ENCODE measurements around the gene RETREG2. TPM values are rescaled to one million over a fixed set of nuclear protein-coding genes. Genes with fewer than 3 reads are reported as not detected.

RETREG2 gene
- total RNA-seq, 4 donors from 2014 or later: 37.8 to 226 (median 102) TPM

- Histone ChIP-seq H3K9me3 (no peaks in the 10 kb centered on the region), H3K27me3 (no peaks in the 10 kb centered on the region), H3K27ac (peak overlapping the region; percentile 93 to 98 (median 96)), H3K4me3 (peak overlapping the region in 3 of 4 donors; percentile 48 to 74 (median 59)), H3K4me1 (peaks cover 4 to 14% (median 7%) of the 10 kb centered on the region in 4 donors), H3K36me3 (peaks cover 0 to 14% (median 4%) of the 10 kb centered on the region in 4 donors)
- in situ Hi-C loops (cut with MboI; ENCODE audit: low pct_ligation_motif_present in 1 of 4, low pct_unique_long_range_greater_than_20kb in 1 of 4, low sequenced_read_pairs in 3 of 4): loop anchor here in 2 of 4 donors (10.0 to 25.0 kb wide), 2 partner anchors 54 to 126 kb away; partner anchors contain the start of genes ABCB6 (in 1 of the 2) and DNAJB2 (in 1 of the 2)
- no peak for DNase-seq
- 68 to 72% methylated on average over 4 of the region's 4 CpGs for WGBS, 2 donors (ENCODE audit: low coverage in 1 of 2)
- TF ChIP-seq POLR2AphosphoS5 (IDR thresholded peaks at IDR 0.05) (no peak), CTCF (IDR thresholded peaks at IDR 0.05) (no peak), EP300 (IDR thresholded peaks at IDR 0.05; ENCODE audit: low read depth) (no peak), POLR2A (IDR thresholded peaks at IDR 0.05) (no peak)
- intact Hi-C loops (cut with DNase I; ENCODE audit: low total_unique reads): loop anchor here (5.0 to 10.0 kb wide), 2 partner anchors 64 to 131 kb away; partner anchors contain the start of genes ANKZF1 and ATG9A
Observed at GRCh38 chr2:219161097-219161496, 17.0 kb upstream of the RETREG2 start.

GRCh38 chr2:219163156-219163555 is 14.9 kb upstream of the RETREG2 start:
- TF ChIP-seq EP300 (IDR thresholded peaks at IDR 0.05; ENCODE audit: low read depth) (no peak), POLR2AphosphoS5 (IDR thresholded peaks at IDR 0.05) (no peak), CTCF (IDR thresholded peaks at IDR 0.05) (no peak), POLR2A (IDR thresholded peaks at IDR 0.05) (no peak)
- no peaks in the 10 kb centered on the region for H3K9me3 ChIP-seq
- intact Hi-C loops (cut with DNase I; ENCODE audit: low total_unique reads): loop anchor here (5.0 to 10.0 kb wide), 2 partner anchors 62 to 129 kb away; partner anchors contain the start of genes ANKZF1 and ATG9A
- WGBS, 2 donors (ENCODE audit: low coverage in 1 of 2): 92 to 100% methylated on average over 3 to 6 of the region's 6 CpGs
- peaks cover 4 to 14% (median 7%) of the 10 kb centered on the region in 4 donors for H3K4me1 ChIP-seq
- no peak for DNase-seq
- no peak overlapping the region for H3K4me3 ChIP-seq
- no peaks in the 10 kb centered on the region for H3K36me3 ChIP-seq
- H3K27me3 ChIP-seq: no peaks in the 10 kb centered on the region
- no peak overlapping the region for H3K27ac ChIP-seq
- in situ Hi-C loops (cut with MboI; ENCODE audit: low pct_ligation_motif_present in 1 of 4, low pct_unique_long_range_greater_than_20kb in 1 of 4, low sequenced_read_pairs in 3 of 4): loop anchor here in 2 of 4 donors (10.0 to 25.0 kb wide), 2 partner anchors 52 to 124 kb away; partner anchors contain the start of genes ABCB6 (in 1 of the 2) and DNAJB2 (in 1 of the 2)

- no peak for DNase-seq
- Histone ChIP-seq H3K4me1 (peaks cover 0 to 12% (median 3%) of the 10 kb centered on the region in 4 donors), H3K4me3 (no peak overlapping the region), H3K9me3 (no peaks in the 10 kb centered on the region), H3K36me3 (no peaks in the 10 kb centered on the region), H3K27me3 (no peaks in the 10 kb centered on the region), H3K27ac (no peak overlapping the region)
- in situ Hi-C loops (cut with MboI; ENCODE audit: low pct_ligation_motif_present in 1 of 4, low pct_unique_long_range_greater_than_20kb in 1 of 4, low sequenced_read_pairs in 3 of 4): loop anchor here in 2 of 4 donors (10.0 to 25.0 kb wide), 2 partner anchors 50 to 122 kb away; partner anchors contain the start of genes ABCB6 (in 1 of the 2) and DNAJB2 (in 1 of the 2)
- intact Hi-C loops (cut with DNase I; ENCODE audit: low total_unique reads): loop anchor here (10.0 kb wide), 1 partner anchor 60 kb away; the partner anchor contains the start of genes ANKZF1 and ATG9A
- TF ChIP-seq CTCF (IDR thresholded peaks at IDR 0.05) (no peak), EP300 (IDR thresholded peaks at IDR 0.05; ENCODE audit: low read depth) (no peak), POLR2AphosphoS5 (IDR thresholded peaks at IDR 0.05) (no peak), POLR2A (IDR thresholded peaks at IDR 0.05) (no peak)
- WGBS, 2 donors (ENCODE audit: low coverage in 1 of 2): 90 to 100% methylated on average over 1 to 10 of the region's 10 CpGs
Observed at GRCh38 chr2:219165058-219165911, 12.8 kb upstream of the RETREG2 start.

GRCh38 chr2:219167997-219168396 is 10.1 kb upstream of the RETREG2 start:
- in situ Hi-C loops (cut with MboI; ENCODE audit: low pct_ligation_motif_present in 1 of 4, low pct_unique_long_range_greater_than_20kb in 1 of 4, low sequenced_read_pairs in 3 of 4) (loop anchor here in 2 of 4 donors (10.0 to 25.0 kb wide), 2 partner anchors 47 to 119 kb away; partner anchors contain the start of genes ABCB6 (in 1 of the 2) and DNAJB2 (in 1 of the 2)), intact Hi-C loops (cut with DNase I; ENCODE audit: low total_unique reads) (loop anchor here (10.0 kb wide), 1 partner anchor 57 kb away; the partner anchor contains the start of genes ANKZF1 and ATG9A)
- Histone ChIP-seq H3K27ac (no peak overlapping the region), H3K36me3 (peaks cover 0 to 7% (median 3%) of the 10 kb centered on the region in 4 donors), H3K27me3 (no peaks in the 10 kb centered on the region), H3K9me3 (no peaks in the 10 kb centered on the region), H3K4me1 (peaks cover 0 to 18% (median 0%) of the 10 kb centered on the region in 4 donors), H3K4me3 (no peak overlapping the region)
- 80 to 84% methylated on average over 1 to 5 of the region's 5 CpGs for WGBS, 2 donors (ENCODE audit: low coverage in 1 of 2)
- TF ChIP-seq POLR2A (IDR thresholded peaks at IDR 0.05): no peak
- no peak for TF ChIP-seq EP300 (IDR thresholded peaks at IDR 0.05; ENCODE audit: low read depth)
- TF ChIP-seq POLR2AphosphoS5 (IDR thresholded peaks at IDR 0.05): no peak
- TF ChIP-seq CTCF (IDR thresholded peaks at IDR 0.05): no peak
- DNase-seq: no peak

Data from transverse colon (tissue), 4 donors.